ENCODE results near the gene ALK. TPM values are rescaled to one million over a fixed set of nuclear protein-coding genes. Genes with fewer than 3 reads are reported as not detected.

The ALK gene
- total and polyA plus RNA-seq, 10 of the 15 experiments (the other 5 are each of a cell fraction or from before 2014, with no cell fraction given): 0.11 TPM; not detected in 9

GRCh38 chr2:29460190-29460589, 461.2 kb downstream of the ALK start (continued):
- TF ChIP-seq NFYA (IDR thresholded peaks at IDR 0.05; ENCODE audit: borderline replicate concordance, low read depth, low read length) (no peak), TBL1XR1 (IDR thresholded peaks at IDR 0.05; ENCODE audit: low read depth, low read length) (no peak), RCOR1 (conservative IDR thresholded peaks at IDR 0.05; ENCODE audit: low read depth, low read length) (no peak)

GRCh38 chr2:29459445-29460179, 461.8 kb downstream of the ALK start:
- DNase-seq (ENCODE audit: low read depth, low spot score): no peak
- no peak for TF ChIP-seq ZNF384 (IDR thresholded peaks at IDR 0.05; ENCODE audit: borderline replicate concordance, low read depth, low read length)
- no peak for TF ChIP-seq IKZF2 (IDR thresholded peaks at IDR 0.05)
- TF ChIP-seq HCFC1 (IDR thresholded peaks at IDR 0.05; ENCODE audit: low read length): no peak
- no peak for TF ChIP-seq NFIC (IDR thresholded peaks at IDR 0.05; ENCODE audit: low read depth, low read length)
- no peak for TF ChIP-seq ZNF622 (IDR thresholded peaks at IDR 0.05)
- no peak overlapping the region for H3K4me2 ChIP-seq (ENCODE audit: control insufficient read depth, insufficient read depth)
- no peak for FAIRE-seq
- peaks cover 2 to 3% of the 10 kb centered on the region in 2 experiments; a peak in 3 of 4 replicates for H3K27me3 ChIP-seq (replicated peaks in 1 of 2; ENCODE audit: control insufficient read depth in 2 of 2, insufficient read depth in 2 of 2, low read length in 1 of 2)
- ChIA-PET POLR2A (no interaction called here), RAD21 (ENCODE audit: unreplicated experiment) (no interaction called here), CTCF (no interaction called here), SMC1A (ENCODE audit: uncharacterized antibody, unreplicated experiment) (no interaction called here)
- no peaks in the 10 kb centered on the region for H3K79me2 ChIP-seq (ENCODE audit: control insufficient read depth, insufficient read depth, low read length)
- no peak overlapping the region for H3K9ac ChIP-seq (ENCODE audit: control insufficient read depth, insufficient read depth, low read length)
- ATAC-seq: no peak
- H4K20me1 ChIP-seq (ENCODE audit: control insufficient read depth, insufficient read depth): no peaks in the 10 kb centered on the region
- no peaks in the 10 kb centered on the region for H3K36me3 ChIP-seq (ENCODE audit: control insufficient read depth in 2 of 2, insufficient read depth in 2 of 2, low read length in 1 of 2)
- H3K27ac ChIP-seq (ENCODE audit: control insufficient read depth, insufficient read depth): no peak overlapping the region
- intact Hi-C loops (cut with micrococcal nuclease; ENCODE audit: unreplicated experiment): no loop called here
- in situ Hi-C loops (cut with MboI): no loop called here
- BruUV-seq (replicated peaks): no TSS peak
- no peaks in the 10 kb centered on the region for H3K9me3 ChIP-seq (replicated peaks; ENCODE audit: control insufficient read depth, insufficient read depth, low read length)
- H3K4me3 ChIP-seq: no peak overlapping the region
- H3K4me1 ChIP-seq (ENCODE audit: control insufficient read depth, insufficient read depth, low read length): no peaks in the 10 kb centered on the region
- WGBS (ENCODE audit: insufficient coverage, insufficient replicate concordance, low lambda C conversion rate, missing lambda C conversion rate): 5% methylated on average over 4 of the region's 4 CpGs
- no peak overlapping the region for H2AFZ ChIP-seq (ENCODE audit: control insufficient read depth, low read depth, low read length)

Data from GM12878 (cell line).